ENCODE measurements around the gene SUMF1. TPM values are rescaled to one million over a fixed set of nuclear protein-coding genes. Genes with fewer than 3 reads are reported as not detected.

SUMF1 gene
- polyA plus RNA-seq, 6 donors from 2014 or later: 18.8 to 27.6 (median 22.2) TPM

- H3K27ac Mint-ChIP-seq: peak overlapping the region; percentile 84 to 99 (median 97)
Measured at GRCh38 chr3:4493941-4494894, 27.1 kb upstream of the SUMF1 start.

GRCh38 chr3:4493014-4493940, 26.2 kb upstream of the SUMF1 start, which contains the start of gene ITPR1:
Gene ITPR1, plus strand, starts transcription at chr3:4493348. Its CDS starts 23,144 bp downstream, at chr3:4516492.
- Mint-ChIP-seq H3K4me1 (peaks cover 45 to 55% (median 53%) of the 10 kb centered on the region in 3 donors), H3K4me3 (peak within 1 kb of the TSS; percentile 92 to 100 (median 99)), H3K36me3 (peaks cover 35% of the 10 kb centered on the region in 2 donors), H3K27me3 (no peaks in the 10 kb centered on the region), H3K9me3 (peaks cover 0 to 2% (median 0%) of the 10 kb centered on the region in 7 donors), H3K27ac (peak within 1 kb of the TSS; percentile 84 to 99 (median 97))
- ATAC-seq (ENCODE audit: low read depth in 2 of 2) (peak; percentile 81 to 82), DNase-seq (peak; percentile 97)

More at GRCh38 chr3:4493941-4494894, 27.1 kb upstream of the SUMF1 start:
- H3K27me3 Mint-ChIP-seq: no peaks in the 10 kb centered on the region
- no peak for ATAC-seq (ENCODE audit: low read depth in 2 of 2)
- H3K4me1 Mint-ChIP-seq: peaks cover 47 to 62% (median 60%) of the 10 kb centered on the region in 3 donors
- peaks cover 36 to 41% of the 10 kb centered on the region in 2 donors for H3K36me3 Mint-ChIP-seq
- H3K9me3 Mint-ChIP-seq: peaks cover 0 to 2% (median 0%) of the 10 kb centered on the region in 7 donors
- no peak for DNase-seq
- peak overlapping the region; percentile 92 to 100 (median 99) for H3K4me3 Mint-ChIP-seq

- Mint-ChIP-seq H3K4me3 (peak overlapping the region; percentile 92 to 100 (median 99)), H3K36me3 (peaks cover 26 to 28% of the 10 kb centered on the region in 2 donors), H3K27ac (peak overlapping the region in 4 of 6 donors; percentile 59 to 98 (median 97)), H3K4me1 (peaks cover 37 to 46% (median 44%) of the 10 kb centered on the region in 3 donors), H3K27me3 (no peaks in the 10 kb centered on the region), H3K9me3 (peaks cover 0 to 2% (median 0%) of the 10 kb centered on the region in 7 donors)
- DNase-seq: peak; percentile 39
- ATAC-seq (ENCODE audit: low read depth in 2 of 2): peak; percentile 13 to 18
Measured at GRCh38 chr3:4492208-4493013, 25.3 kb upstream of the SUMF1 start.

- peaks cover 0 to 2% (median 0%) of the 10 kb centered on the region in 7 donors for H3K9me3 Mint-ChIP-seq
- H3K4me1 Mint-ChIP-seq: peaks cover 33 to 40% (median 40%) of the 10 kb centered on the region in 3 donors
- H3K27me3 Mint-ChIP-seq: no peaks in the 10 kb centered on the region
- peak overlapping the region; percentile 92 to 100 (median 99) for H3K4me3 Mint-ChIP-seq
- peaks cover 26 to 27% of the 10 kb centered on the region in 2 donors for H3K36me3 Mint-ChIP-seq
- ATAC-seq (ENCODE audit: low read depth in 2 of 2) (no peak), DNase-seq (no peak)
- peak overlapping the region in 2 of 6 donors; percentile 97 for H3K27ac Mint-ChIP-seq
Measured at GRCh38 chr3:4491855-4492207, 24.8 kb upstream of the SUMF1 start.

GRCh38 chr3:4478261-4478660, 11.2 kb upstream of the SUMF1 start:
- H3K36me3 Mint-ChIP-seq: no peaks in the 10 kb centered on the region
- H3K4me1 Mint-ChIP-seq: peaks cover 10 to 31% (median 17%) of the 10 kb centered on the region in 3 donors
- ATAC-seq (ENCODE audit: low read depth in 2 of 2): no peak
- no peak overlapping the region for H3K4me3 Mint-ChIP-seq
- H3K27ac Mint-ChIP-seq: no peak overlapping the region
- no peaks in the 10 kb centered on the region for H3K27me3 Mint-ChIP-seq
- peaks cover 0 to 15% (median 4%) of the 10 kb centered on the region in 7 donors for H3K9me3 Mint-ChIP-seq
- DNase-seq: no peak

GRCh38 chr3:4476496-4476895, 9.4 kb upstream of the SUMF1 start:
- Mint-ChIP-seq H3K9me3 (peaks cover 2 to 15% (median 4%) of the 10 kb centered on the region in 7 donors), H3K36me3 (no peaks in the 10 kb centered on the region), H3K27me3 (no peaks in the 10 kb centered on the region), H3K27ac (no peak overlapping the region), H3K4me3 (no peak overlapping the region), H3K4me1 (peaks cover 15 to 40% (median 24%) of the 10 kb centered on the region in 3 donors)
- no peak for ATAC-seq (ENCODE audit: low read depth in 2 of 2)
- no peak for DNase-seq

- ATAC-seq (ENCODE audit: low read depth in 2 of 2): no peak
- H3K4me3 Mint-ChIP-seq: no peak overlapping the region
- H3K36me3 Mint-ChIP-seq: no peaks in the 10 kb centered on the region
- H3K9me3 Mint-ChIP-seq: peaks cover 2 to 15% (median 4%) of the 10 kb centered on the region in 7 donors
- no peaks in the 10 kb centered on the region for H3K27me3 Mint-ChIP-seq
- peaks cover 15 to 40% (median 24%) of the 10 kb centered on the region in 3 donors for H3K4me1 Mint-ChIP-seq
- peak overlapping the region in 1 of 6 donors; percentile 67 for H3K27ac Mint-ChIP-seq
- no peak for DNase-seq
Measured at GRCh38 chr3:4475804-4476203, 8.7 kb upstream of the SUMF1 start.

GRCh38 chr3:4474683-4475490, 7.8 kb upstream of the SUMF1 start:
- DNase-seq (peak; percentile 23), ATAC-seq (ENCODE audit: low read depth in 2 of 2) (peak; percentile 74 to 80)
- Mint-ChIP-seq H3K4me1 (peaks cover 15 to 40% (median 24%) of the 10 kb centered on the region in 3 donors), H3K36me3 (no peaks in the 10 kb centered on the region), H3K4me3 (peak overlapping the region; percentile 30 to 85 (median 62)), H3K27me3 (no peaks in the 10 kb centered on the region), H3K9me3 (peaks cover 2 to 15% (median 4%) of the 10 kb centered on the region in 7 donors), H3K27ac (peak overlapping the region; percentile 35 to 98 (median 82))

GRCh38 chr3:4472766-4473165, 5.7 kb upstream of the SUMF1 start:
- Mint-ChIP-seq H3K27ac (peak overlapping the region in 1 of 6 donors; percentile 34), H3K36me3 (no peaks in the 10 kb centered on the region), H3K4me1 (peaks cover 15 to 32% (median 24%) of the 10 kb centered on the region in 3 donors), H3K4me3 (peak overlapping the region in 2 of 8 donors; percentile 30 to 37), H3K9me3 (peaks cover 2 to 15% (median 4%) of the 10 kb centered on the region in 7 donors), H3K27me3 (no peaks in the 10 kb centered on the region)
- no peak for ATAC-seq (ENCODE audit: low read depth in 2 of 2)
- DNase-seq: no peak

- H3K4me3 Mint-ChIP-seq: peak overlapping the region in 1 of 8 donors; percentile 25
- no peaks in the 10 kb centered on the region for H3K36me3 Mint-ChIP-seq
- H3K9me3 Mint-ChIP-seq: peaks cover 2 to 15% (median 4%) of the 10 kb centered on the region in 7 donors
- peak overlapping the region in 1 of 6 donors; percentile 60 for H3K27ac Mint-ChIP-seq
- DNase-seq: no peak
- peaks cover 15 to 36% (median 28%) of the 10 kb centered on the region in 3 donors for H3K4me1 Mint-ChIP-seq
- ATAC-seq (ENCODE audit: low read depth in 2 of 2): no peak
- no peaks in the 10 kb centered on the region for H3K27me3 Mint-ChIP-seq
Measured at GRCh38 chr3:4472312-4472711, 5.2 kb upstream of the SUMF1 start.

GRCh38 chr3:4471907-4472306, 4.8 kb upstream of the SUMF1 start:
- ATAC-seq (ENCODE audit: low read depth in 2 of 2): no peak
- Mint-ChIP-seq H3K27me3 (no peaks in the 10 kb centered on the region), H3K27ac (peak overlapping the region in 1 of 6 donors; percentile 49), H3K36me3 (no peaks in the 10 kb centered on the region), H3K4me1 (peaks cover 15 to 39% (median 32%) of the 10 kb centered on the region in 3 donors), H3K9me3 (peaks cover 2 to 15% (median 4%) of the 10 kb centered on the region in 7 donors), H3K4me3 (peak overlapping the region in 1 of 8 donors; percentile 52)
- no peak for DNase-seq

Measured in naive B cell (primary cell).